SU-DHL-6 (cell line): ENCODE results near the gene VAPA.

ENCODE experiments used
- EZH2phosphoT487 ChIP-seq: fragments of 200-600 bp; sonication (generic), shearing (Covaris generic); conservative IDR thresholded peaks from 2 replicates; pipeline ENCODE4 v1.6.1; 2018; ENCODE audit warnings: mild to moderate bottlenecking, antibody characterized with exemption, low read length, moderate library complexity, mixed read lengths
- TF ChIP-seq, protein P1 (sequence below): fragments of 200-600 bp; sonication (generic); IDR thresholded peaks from one replicate; pipeline ENCODE4 v1.5.1; 2017; ENCODE audit warnings: antibody characterized with exemption, mild to moderate bottlenecking, low read length, moderate library complexity; ENCODE audit not compliant: insufficient read depth, poor library complexity, severe bottlenecking

DNA sequence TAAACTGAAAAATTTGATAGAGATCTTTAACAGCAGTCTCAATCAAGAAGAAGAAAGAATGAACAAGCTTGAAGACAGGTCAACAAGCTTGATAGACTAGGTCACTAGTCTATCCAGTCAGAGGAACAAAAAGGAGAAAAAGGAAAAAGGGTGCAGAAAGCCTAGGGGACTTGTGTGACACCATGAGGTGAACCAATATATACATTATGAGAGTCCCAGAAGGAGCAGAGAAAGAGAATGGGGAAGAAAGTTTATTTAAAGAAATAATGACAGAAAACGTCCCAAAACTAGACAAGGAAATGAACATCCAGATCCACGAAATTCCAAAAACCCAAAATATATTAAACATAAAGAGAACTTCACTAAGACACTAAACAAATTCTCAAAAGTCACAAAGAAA is 84.5 kb downstream of the VAPA start:
- TF ChIP-seq, protein P1, sequence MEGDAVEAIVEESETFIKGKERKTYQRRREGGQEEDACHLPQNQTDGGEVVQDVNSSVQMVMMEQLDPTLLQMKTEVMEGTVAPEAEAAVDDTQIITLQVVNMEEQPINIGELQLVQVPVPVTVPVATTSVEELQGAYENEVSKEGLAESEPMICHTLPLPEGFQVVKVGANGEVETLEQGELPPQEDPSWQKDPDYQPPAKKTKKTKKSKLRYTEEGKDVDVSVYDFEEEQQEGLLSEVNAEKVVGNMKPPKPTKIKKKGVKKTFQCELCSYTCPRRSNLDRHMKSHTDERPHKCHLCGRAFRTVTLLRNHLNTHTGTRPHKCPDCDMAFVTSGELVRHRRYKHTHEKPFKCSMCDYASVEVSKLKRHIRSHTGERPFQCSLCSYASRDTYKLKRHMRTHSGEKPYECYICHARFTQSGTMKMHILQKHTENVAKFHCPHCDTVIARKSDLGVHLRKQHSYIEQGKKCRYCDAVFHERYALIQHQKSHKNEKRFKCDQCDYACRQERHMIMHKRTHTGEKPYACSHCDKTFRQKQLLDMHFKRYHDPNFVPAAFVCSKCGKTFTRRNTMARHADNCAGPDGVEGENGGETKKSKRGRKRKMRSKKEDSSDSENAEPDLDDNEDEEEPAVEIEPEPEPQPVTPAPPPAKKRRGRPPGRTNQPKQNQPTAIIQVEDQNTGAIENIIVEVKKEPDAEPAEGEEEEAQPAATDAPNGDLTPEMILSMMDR: no peak
- no peak for TF ChIP-seq EZH2phosphoT487
